Stimulated activated CD8-positive, alpha-beta memory T cell treated with anti-CD3 and anti-CD28 coated beads, Interleukin-2, amount 100 ng/mL, for 48 hours (primary cell): ENCODE results near the gene HTR3B.
"Not testable (repeated sequence)": the region's sequence is repeated elsewhere in the genome, so short reads cannot be mapped to it uniquely, and the experiment has no call there.

Experiments used
- DNase-seq, 2 donors: peaks; one replicate each; pipeline ENCODE4 v3.0.0-alpha.2; 2020; ENCODE audit warnings: low read depth in 2 of 2

Gene HTR3B, protein sequence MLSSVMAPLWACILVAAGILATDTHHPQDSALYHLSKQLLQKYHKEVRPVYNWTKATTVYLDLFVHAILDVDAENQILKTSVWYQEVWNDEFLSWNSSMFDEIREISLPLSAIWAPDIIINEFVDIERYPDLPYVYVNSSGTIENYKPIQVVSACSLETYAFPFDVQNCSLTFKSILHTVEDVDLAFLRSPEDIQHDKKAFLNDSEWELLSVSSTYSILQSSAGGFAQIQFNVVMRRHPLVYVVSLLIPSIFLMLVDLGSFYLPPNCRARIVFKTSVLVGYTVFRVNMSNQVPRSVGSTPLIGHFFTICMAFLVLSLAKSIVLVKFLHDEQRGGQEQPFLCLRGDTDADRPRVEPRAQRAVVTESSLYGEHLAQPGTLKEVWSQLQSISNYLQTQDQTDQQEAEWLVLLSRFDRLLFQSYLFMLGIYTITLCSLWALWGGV

DNA sequence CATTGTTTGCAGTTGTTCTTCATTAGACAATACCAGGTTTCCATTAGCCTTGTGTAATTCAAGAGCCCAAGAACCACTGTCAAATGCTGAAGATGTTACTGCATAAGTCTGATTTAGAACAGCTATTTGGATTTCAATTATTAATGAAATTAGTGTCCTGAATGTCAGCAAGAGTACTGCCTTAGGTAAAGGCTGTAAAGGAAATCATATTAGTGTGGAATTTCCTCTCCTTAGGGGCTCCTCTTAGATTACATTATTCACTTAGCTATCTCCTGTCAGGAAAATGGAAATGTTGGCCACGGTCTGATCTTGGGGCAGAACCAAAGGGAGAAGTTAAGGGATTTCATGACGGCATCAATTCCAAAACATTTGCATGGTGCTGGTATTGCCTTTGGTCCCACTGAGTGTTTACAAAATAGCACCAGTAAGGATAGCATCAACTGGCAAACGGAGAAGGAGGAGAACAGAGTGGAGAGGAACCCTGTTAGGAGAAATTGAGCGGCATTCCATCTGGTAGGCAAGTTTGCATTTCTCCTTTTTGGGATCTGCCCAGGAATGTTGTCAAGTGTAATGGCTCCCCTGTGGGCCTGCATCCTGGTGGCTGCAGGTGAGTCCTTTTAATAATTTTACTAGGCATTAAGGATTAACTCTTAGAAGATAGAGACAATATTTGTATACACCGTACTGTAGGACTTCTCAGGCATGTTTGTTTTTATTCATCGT is at the start of gene HTR3B:
HTR3B (plus strand) TSS at position 418 of the 723 bp plus-strand sequence; CDS start at position 556, 138 bp downstream.
- DNase-seq = no peak

DNA sequence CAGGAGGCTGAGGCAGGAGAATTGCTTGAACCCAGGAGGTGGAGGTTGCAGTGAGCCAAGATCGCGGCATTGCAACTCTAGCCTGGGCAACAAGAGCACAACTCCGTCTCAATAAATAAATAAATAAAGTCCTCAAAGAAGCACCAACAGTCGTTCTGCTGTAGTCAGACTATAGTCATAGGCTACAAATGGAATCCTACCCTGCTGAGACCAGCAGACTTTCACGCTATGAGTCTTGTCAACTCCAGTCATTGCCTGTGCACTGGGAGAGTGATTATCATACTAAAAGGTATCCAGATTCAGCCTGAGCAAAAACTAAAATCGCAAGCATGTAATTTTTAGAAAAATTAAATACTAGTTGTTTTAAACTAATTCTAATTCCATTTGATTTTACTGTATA is 48.8 kb upstream of the HTR3B start:
- DNase-seq = no peak

DNA sequence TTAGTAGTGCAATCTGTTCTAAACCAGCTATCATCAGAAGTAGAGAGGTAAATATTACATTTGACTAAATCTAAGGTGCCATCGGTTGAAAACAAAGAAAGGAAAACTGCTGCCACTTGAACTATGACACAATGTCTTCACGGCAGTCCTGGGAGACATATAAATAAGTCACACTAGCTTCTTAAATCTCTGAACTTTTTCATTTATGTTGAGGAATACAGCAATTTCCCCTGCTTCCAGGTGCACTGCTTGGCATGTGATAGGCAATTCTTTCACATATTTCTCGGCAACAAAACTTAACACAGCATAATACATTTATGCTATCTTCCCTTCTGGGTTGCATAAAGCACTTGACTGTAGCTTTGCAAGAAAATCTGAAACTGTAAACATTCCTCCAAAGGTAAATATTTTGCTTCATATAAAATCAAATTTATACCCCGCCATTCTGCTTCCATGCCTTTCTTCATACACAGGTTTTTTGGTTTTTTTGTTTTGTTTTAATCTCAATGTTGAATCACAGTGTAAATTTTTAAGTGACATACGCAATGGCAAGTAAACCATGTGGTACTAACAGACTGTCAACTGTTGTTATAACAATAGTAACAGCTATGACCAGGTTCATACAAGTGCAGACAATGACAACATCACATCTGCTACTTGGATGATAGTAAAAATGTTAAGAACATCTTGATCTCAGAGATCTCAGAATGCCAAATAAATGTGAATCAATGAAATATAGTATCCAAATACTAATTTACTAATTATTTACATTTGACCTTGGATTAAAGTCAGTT is 47.4 kb upstream of the HTR3B start:
- no peak for DNase-seq

DNA sequence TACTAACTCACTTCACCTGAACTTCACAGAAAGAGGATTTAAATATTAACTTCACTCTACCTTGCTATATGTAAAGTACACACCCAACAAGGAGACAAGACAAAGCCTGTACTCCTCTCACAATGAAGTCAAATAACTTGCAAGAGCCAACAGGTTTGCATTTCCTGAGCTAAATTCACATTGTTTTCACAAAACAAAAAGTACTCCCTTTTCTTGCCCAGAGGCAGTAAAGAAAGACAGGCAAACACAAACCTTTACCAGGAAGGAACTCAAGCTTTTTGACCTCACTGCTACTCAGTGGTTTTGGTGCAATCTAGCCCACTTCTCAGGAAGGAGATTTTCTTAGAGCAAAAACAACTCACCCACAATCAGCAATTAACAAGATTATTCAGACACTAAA is 44.9 kb upstream of the HTR3B start:
- no peak for DNase-seq

DNA sequence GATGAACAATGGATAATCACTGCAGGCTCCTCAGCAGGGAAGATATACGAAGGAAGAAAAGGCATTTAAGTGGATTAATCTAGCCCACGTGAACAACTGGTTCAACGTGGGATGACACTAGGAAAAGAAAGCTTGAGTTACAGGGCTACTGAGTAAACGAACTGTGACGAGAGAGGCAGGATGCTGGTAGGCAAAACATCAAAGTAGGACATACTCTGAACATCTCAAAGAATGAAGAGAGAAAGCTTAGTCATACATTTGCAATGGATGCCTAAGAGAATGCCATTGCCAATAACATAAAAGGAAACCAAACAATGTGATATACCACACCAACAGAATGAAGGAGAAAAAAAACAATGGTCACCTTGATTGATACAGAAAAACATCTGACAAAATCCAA is 42.2 kb upstream of the HTR3B start:
- DNase-seq = no peak

DNA sequence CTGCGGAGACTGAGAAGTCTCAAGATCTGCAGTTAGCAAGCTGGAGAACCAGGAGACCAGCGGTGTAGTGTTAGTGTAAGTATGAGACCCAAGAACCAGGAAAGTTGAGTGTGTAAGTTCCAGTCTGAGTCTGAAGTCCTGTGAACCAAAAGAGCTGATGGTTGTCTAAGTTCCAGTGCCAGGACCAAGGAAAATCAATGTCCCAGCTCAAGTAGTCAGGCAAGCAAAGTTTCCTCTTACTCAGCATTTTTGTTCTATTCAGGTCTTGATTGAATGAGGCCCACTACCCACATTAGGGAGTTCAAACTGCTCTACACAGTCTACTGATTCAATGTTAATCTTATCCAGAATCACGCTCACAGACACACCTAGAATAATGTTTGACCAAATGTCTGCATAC is 40.2 kb upstream of the HTR3B start:
- DNase-seq = no peak

DNA sequence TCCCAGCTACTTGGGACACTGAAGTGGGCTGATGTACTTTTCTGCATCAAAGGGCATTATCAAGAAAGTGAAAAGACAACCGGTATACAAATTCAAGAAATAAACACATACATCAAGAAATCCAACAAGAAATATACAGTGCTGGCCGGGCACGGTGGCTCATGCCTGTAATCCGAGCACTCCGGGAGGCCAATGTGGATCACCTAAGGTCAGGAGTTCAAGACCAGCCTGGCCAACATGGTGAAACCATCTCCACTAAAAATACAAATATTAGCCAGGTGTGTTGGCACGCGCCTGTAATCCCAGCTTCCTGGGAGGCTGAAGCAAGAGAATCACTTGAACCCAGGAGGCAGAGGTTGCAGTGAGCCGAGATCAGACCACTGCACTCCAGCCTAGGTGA is 38.7 kb upstream of the HTR3B start:
- no peak for DNase-seq

DNA sequence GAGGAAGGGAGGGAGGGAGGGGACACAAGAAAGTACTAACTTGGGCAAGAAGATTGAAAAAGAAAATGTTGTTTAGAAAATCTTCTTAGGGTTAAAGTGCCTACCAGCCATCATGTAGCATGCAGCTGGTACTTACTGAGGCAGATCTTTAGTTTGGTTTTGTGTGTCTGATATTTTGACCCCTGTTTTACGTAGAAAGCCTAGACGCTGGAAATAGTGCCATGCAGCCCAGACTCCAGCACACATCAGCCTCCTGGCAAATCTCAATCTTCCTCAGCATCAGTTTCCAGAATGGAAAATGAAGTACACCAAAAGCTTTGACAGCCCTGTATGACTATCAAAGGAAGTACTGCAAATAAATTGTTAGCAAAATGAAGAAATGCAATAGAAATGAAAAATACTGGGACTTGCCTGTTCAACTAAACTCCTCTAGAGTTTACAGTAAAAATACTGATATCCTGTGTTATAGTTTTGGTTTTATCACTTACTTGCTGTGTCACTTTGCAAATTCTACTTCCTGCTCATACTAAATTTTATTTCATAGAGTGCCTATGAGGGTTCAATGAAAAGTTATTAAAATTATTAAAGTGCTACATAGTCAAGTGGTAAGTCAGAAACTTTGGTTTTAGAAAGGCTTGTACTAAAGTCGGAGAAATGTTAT is 36.6 kb upstream of the HTR3B start:
- no peak for DNase-seq

DNA sequence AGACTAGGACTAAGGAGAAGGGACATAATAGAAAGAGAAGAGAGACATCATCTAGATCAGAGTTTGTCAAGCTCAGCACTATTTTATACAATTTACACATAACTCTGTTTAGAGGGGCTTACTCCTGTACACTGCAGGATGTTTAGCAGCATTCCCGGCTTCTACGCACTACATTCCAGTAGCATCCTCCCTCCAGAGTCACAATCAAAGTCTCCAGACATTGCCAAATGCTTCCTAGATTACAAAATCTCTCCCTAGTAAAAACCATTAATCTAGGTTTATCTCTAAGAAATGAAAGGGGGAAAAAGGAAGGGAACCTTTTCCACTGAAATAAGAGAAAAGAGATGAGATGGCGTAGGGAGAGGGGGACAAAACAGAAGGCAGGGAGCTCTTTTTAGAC is 33.3 kb upstream of the HTR3B start:
- no peak for DNase-seq

DNA sequence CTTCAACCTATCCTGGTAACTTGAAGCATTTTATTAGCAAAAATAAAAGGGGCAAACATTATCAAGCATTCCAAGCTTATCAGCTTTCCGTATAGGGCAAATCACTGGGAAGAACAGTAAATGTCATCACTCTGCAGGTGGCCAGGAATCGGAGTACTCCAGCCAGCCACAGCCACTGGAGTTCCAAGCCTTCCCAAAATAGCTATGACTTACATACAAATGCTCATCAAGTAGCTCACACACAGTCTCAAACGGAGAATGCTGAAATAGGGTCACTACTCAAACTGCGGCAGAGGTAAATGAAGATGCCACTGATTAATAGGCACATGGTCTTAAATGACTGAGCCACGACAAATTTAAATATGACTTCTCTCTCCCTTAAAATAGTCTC is 31.4 kb upstream of the HTR3B start:
- DNase-seq = no peak

DNA sequence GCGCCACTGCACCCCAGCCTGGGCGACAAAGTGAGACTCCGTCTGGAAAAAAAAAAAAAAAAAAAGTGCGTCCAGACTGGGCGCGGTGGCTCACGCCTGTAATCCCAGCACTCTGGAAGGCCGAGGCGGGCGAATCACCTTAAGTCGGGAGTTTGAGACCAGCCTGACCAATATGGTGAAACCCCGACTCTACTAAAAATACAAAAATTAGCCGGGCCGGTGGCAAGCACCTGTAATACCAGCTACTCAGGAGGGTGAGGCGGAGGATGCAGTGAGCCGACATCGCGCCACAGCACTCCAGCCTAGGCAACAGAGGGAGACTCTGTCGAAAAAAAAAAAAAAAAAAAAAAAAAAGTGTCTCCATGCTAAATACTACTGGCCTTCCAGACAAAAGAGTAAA is 30.5 kb upstream of the HTR3B start:
- no peak for DNase-seq

DNA sequence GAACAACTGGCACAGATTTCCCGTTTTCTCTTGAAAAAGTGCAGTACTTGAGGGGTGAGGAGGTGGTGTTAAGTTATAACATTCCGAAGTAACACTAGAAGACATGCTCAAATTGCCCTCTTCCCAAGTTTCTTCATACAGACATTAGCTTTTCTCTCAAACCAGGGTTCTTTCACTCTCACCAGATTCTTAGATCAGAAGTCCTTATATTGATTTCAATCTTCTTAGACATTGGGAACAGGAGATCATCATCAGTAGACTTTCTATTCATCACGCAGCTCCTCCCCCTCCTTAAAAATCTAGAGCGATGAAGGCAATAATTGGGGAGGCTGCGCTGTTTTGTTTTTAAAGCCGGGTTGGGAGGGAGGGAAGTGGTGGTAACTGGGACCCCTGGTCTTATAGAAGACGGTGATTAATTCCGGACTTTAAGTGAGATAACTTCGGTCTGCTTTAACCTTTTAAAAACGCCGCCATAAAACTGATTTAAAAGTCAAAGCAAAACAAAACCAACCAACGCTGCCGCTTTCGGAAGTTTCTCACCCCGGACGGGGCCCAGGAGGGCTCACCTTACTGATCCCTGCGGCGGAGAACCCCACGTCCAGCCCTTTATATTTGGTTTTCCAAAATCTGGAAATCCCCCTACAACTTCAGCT is 29.9 kb upstream of the HTR3B start:
- no peak for DNase-seq

DNA sequence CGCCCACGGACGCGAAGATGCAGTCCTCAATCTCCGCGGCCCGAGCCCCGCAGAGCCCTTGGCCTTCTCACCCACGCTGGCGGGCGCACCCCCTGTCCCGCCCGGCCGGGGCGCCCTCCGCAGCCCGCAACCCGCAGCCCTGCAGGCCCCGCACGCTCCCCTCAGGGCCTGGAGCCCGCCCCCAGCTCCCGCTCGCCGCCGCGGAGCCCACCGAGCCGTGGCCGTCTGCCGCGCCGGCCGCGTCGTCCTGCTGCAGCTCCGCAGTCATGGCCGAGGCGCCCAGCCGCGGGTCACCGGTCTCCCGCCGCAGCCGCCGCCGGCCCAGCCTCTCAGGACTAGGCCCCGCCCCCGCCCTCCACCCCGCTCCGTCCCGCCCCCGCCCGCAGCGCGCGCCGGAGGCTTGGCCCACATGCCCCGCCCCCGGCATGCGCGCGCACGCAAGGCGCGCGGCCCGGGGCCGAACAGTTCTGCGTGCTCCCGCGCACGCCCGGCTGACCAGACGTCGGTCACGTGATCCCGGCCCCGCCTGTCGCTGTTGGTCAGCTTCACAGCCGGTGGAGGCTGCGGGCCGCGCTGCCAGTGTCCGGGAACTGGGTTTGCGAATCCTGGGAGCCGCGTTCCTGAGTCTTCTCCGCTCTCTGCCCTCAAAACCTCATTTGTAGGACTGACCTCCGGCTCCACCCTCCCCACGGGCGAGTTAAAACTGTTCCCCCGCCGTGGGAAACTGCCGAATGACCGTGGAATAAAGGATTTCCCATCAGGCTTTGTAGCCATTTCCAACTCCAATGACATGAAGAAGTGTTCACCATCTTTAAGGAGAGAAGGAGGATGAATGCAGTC is 29.1 kb upstream of the HTR3B start, which contains the start of gene USP28:
USP28 (minus strand) TSS at position 339 of the 840 bp plus-strand sequence; CDS start at position 268, 71 bp downstream.
- peak; percentile 80 to 84 for DNase-seq

DNA sequence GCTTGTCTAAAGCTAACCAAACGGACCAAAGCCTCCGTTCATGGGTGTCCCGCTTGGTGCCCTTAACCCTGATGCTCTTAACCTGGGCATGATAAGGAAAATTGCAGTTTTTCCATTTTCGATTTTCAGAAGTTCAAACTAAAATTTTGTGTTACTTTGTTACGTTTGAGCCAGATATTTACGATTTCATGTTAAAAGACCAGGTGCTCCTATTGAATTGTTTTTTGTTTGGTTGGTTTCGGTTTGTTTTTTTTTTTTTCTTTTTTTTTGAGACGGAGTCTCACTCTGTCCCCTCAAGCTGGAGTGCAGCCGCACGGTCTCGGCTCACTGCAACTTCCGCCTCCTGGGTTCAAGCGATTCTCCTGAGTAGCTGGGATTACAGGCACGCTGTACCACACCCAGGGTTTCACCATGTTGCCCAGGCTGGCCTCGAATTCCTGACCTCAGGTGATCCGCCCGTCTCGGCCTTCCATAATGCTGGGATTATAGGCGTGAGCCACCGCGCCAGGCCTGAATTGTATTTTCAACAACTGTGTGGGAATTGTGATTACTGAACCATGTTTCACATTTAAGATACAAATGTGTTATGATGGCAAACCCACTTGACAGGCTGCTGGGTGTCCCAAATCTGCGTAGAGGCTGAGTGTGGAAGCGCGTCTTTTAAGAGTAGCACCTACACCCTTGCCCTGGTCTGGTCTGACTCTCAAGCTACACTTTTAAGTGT is 28.4 kb upstream of the HTR3B start:
- no peak for DNase-seq

DNA sequence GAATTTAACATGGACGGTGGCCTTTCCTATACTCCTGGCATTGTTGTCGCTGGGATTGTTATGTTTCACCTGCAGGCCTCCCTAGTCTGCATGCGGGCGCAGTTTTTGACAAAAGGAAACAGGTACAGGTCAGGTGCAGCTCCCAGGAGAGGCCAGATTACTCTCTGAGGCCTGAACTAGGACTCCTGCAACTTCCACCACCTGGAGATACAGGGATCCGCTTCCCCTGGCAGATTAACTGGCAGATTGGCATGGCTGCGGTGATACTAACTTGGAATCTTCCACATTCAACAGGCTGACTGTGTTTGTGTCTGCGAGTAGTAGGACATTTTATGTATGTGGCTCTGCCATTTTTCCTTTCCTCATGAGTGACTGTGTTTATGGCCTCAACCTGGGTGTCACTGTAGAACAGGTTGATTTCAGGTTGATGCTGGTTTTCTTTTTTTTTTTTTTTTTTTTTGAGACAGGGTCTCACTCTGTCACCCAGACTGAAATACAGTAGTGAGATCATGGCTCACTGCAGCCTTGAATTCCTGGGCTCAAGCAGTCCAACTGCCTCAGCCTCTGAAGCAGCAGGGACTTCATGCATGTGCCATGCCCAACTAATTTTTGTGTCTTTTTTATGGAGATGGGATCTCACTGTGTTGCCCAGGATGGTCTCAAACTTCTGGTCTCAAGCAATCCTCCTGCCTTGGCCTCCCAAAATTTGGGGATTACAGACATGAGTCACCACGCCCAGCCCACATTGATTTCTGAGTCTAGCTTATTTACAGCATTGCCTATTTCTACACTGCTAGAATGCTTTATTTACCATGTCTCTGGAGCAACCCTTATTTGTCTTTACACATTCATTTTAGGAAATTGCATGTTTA is 27.6 kb upstream of the HTR3B start:
- DNase-seq = no peak

DNA sequence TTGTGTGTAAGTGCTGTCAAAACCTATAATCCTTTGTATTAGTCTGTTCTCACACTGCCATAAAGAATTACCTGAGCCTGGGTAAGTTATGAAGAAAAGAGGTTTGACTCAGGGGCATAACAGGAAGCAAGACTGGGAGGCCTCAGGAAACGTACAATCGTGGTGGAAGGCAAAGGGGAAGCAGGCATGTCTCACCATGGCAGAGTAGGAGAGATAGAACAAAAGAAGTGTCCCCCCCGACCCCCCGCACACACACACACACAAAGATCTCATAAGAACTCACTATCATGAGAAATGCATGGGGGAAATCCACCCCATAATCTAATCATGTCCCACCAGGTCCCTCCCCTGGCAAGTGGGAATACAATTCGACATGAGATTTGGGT is 26.9 kb upstream of the HTR3B start:
- DNase-seq = no peak

DNA sequence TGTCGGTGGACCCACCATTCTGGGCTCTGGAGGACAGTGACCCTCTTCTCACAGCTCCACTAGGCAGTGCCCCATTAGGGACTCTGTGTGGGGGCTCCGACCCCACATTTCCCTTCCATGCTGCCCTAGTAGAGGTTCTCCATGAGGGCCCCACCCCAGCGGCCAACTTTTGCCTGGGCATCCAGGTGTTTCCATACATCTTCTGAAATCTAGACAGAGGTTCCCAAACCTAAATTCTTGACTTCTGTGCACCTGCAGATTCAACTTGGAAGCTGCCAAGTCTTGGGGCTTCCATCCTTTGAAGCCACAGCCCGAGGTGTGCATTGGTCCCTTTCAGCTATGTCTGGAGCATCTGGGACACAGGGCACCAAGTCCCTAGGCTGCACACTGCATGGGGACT is 25.1 kb upstream of the HTR3B start:
- not testable (repeated sequence) for DNase-seq

DNA sequence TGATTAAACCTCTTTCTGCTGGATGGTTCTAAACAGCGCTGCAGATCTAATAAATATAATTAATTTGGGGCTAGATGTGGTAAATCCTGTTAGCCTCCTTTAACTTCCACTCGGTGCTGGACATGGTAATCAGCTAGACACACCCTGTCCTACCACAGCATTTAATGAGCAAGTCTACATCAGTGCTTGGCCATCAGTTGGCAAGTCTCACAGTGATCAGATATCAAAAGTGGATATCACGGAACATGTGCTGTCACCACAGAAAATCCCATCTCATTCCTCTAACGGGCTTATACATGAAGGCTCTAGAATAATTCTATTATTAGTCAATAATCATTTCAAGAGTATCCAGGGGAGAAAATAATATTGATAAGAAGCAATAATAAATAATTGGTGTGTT is 23.6 kb upstream of the HTR3B start:
- DNase-seq = no peak

DNA sequence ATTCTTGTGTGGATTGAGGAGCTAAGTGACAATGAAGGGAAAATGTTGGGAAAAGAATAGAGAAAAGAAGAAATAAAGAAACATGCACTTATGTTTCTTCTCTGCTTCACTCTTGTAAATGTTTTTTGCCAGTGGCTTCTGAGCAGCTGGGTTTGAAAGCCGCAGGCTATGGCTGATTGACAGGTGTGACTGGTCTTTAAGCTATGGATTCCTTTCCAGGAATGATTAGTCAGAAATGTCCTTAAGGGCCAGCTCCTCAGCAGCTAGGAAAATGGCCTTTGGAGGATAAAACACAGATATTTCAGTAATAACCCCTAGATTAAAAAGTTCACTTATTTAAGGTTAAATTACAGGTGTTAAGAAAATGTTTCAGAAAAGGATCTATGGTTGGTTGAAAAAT is 22.7 kb upstream of the HTR3B start:
- DNase-seq = no peak
